GM12878 (cell line): ENCODE measurements around the gene PUM2. TPM values are rescaled to one million over a fixed set of nuclear protein-coding genes. Genes with fewer than 3 reads are reported as not detected.
"Not testable (repeated sequence)": the region's sequence is repeated elsewhere in the genome, so short reads cannot be mapped to it uniquely, and the experiment has no call there.

Experiments used
- ATAC-seq: fragments of 200-7000 bp; cut with Tn5 transposase; 3 replicates; pipeline ENCODE4 v1.9.1; 2020; ENCODE audit warnings: mild to moderate bottlenecking, moderate library complexity
- BruUV-seq: library from RNA; stranded (reverse); fragments of 400-500 nt; replicated peaks from 2 replicates; lab custom pipeline; 2021; lab: Mats Ljungman, UMichigan
- CTCF ChIA-PET: fragments of 300-600 bp; sonication (Branson Sonifier 250); formaldehyde crosslinking; extraction: SDS; loops from one replicate; lab custom pipeline; 2021; ENCODE audit warnings: inconsistent platforms; lab: Yijun Ruan, JAX
- POLR2A ChIA-PET: fragments of 350-600 bp; formaldehyde crosslinking; extraction: SDS; loops from one replicate; lab custom pipeline; 2021; ENCODE audit warnings: inconsistent platforms; lab: Charles Lee
- RAD21 ChIA-PET: fragments of 300-600 bp; sonication (Branson Sonifier 250); formaldehyde crosslinking; loops from one replicate; lab custom pipeline; 2023; ENCODE audit warnings: antibody characterized with exemption; ENCODE audit not compliant: unreplicated experiment; lab: Charles Lee
- SMC1A ChIA-PET: fragments of 300-600 bp; sonication (Branson Sonifier 250); formaldehyde crosslinking; loops from one replicate; lab custom pipeline; 2023; ENCODE audit not compliant: unreplicated experiment, uncharacterized antibody; lab: Charles Lee
- DNase-seq: peaks from one replicate; pipeline ENCODE4 v3.0.0-alpha.2; 2011; ENCODE audit warnings: low read depth, low spot score
- FAIRE-seq: peaks from 3 replicates; lab custom pipeline; 2011; peaks lifted over from hg19 to GRCh38; lab: Jason Lieb, UNC
- H2AFZ ChIP-seq: 2 replicates; pipeline ENCODE4 v1.6.0; 2011; ENCODE audit warnings: low read depth, low read length, control low read depth; ENCODE audit not compliant: control insufficient read depth
- H3K27ac ChIP-seq: 2 replicates; pipeline ENCODE4 v1.5.1; 2011; ENCODE audit warnings: control low read depth; ENCODE audit not compliant: control insufficient read depth, insufficient read depth
- H3K27me3 ChIP-seq, 2 experiments: replicated peaks in 1 of 2; 2 replicates each; pipeline versions ENCODE4 v1.6.0 to v1.6.1; 2011; ENCODE audit warnings: low read length in 1 of 2; ENCODE audit not compliant: control insufficient read depth in 2 of 2, insufficient read depth in 2 of 2
- H3K36me3 ChIP-seq, 2 experiments: 2 replicates each; pipeline ENCODE4 v1.5.1; 2011; ENCODE audit warnings: low read length in 1 of 2; ENCODE audit not compliant: control insufficient read depth in 2 of 2, insufficient read depth in 2 of 2
- H3K4me1 ChIP-seq: 2 replicates; pipeline ENCODE4 v1.6.1; 2011; ENCODE audit warnings: mild to moderate bottlenecking, low read length, moderate library complexity, mixed read lengths; ENCODE audit not compliant: control insufficient read depth, insufficient read depth
- H3K4me2 ChIP-seq: 2 replicates; pipeline ENCODE4 v1.6.0; 2011; ENCODE audit warnings: control low read depth; ENCODE audit not compliant: control insufficient read depth, insufficient read depth
- H3K4me3 ChIP-seq: fragments of 200-600 bp; sonication (generic); 2 replicates; pipeline ENCODE4 v1.5.1; 2016
- H3K79me2 ChIP-seq: 2 replicates; pipeline ENCODE4 v1.6.0; 2011; ENCODE audit warnings: low read length; ENCODE audit not compliant: control insufficient read depth, insufficient read depth
- H3K9ac ChIP-seq: 2 replicates; pipeline ENCODE4 v1.8.0; 2011; ENCODE audit warnings: low read length, control low read depth, mixed read lengths; ENCODE audit not compliant: control insufficient read depth, insufficient read depth
- H3K9me3 ChIP-seq: replicated peaks from 3 replicates; pipeline ENCODE4 v1.5.1; 2011; ENCODE audit warnings: mild to moderate bottlenecking, low read length; ENCODE audit not compliant: control insufficient read depth, insufficient read depth
- H4K20me1 ChIP-seq: 2 replicates; pipeline ENCODE4 v1.6.0; 2011; ENCODE audit not compliant: control insufficient read depth, insufficient read depth
- MYC ChIP-seq: IDR thresholded peaks from 2 replicates; pipeline ENCODE4 v1.6.1; 2011; ENCODE audit warnings: mild to moderate bottlenecking, low read length, moderate library complexity, inconsistent platforms; ENCODE audit not compliant: insufficient read depth, insufficient replicate concordance, insufficient read length, severe bottlenecking
- POLR2AphosphoS5 ChIP-seq: IDR thresholded peaks from 2 replicates; pipeline ENCODE4 v1.6.1; 2011; ENCODE audit warnings: mild to moderate bottlenecking, low read length, inconsistent platforms
- TCF12 ChIP-seq: IDR thresholded peaks from 2 replicates; pipeline ENCODE4 v1.6.1; 2011; ENCODE audit warnings: low read depth, mild to moderate bottlenecking, low read length
- whole genome bisulfite sequencing: methylation state at CpG from one replicate; pipeline ENCODE4 v1.1.6; 2016; ENCODE audit warnings: low lambda C conversion rate; ENCODE audit not compliant: insufficient replicate concordance, insufficient coverage; ENCODE audit errors: missing lambda C conversion rate; 5-methylcytosine and 5-hydroxymethylcytosine counted together
- in situ Hi-C: fragments of 300-500 bp; cut with MboI; formaldehyde crosslinking; loops from 9 replicates; pipeline ENCODE4 v1.14.3; 2018; ENCODE audit warnings: mixed read lengths
- intact Hi-C: fragments of 100-400 bp; cut with micrococcal nuclease; formaldehyde crosslinking; loops from one replicate; pipeline ENCODE4 v1.14.2; 2022; ENCODE audit not compliant: unreplicated experiment
- polyA plus RNA-seq, 11 experiments: library from polyadenylated mRNA; depleted of rRNA in 4 of 11; unstranded in 6 of 11; stranded (reverse) in 5 of 11; fragments of >200 nt; fragmentation: Nextera tagmentation in 4 of 11; fragmentation: Illumina TruSeq in 1 of 11; extraction: Ambion mirVana in 4 of 11; extraction: Trizol in 1 of 11; gene quantifications; 1 replicate in 1 of 11; 2 replicates in 10 of 11; pipeline versions ENCODE4 v1.2.1 to v1.2.3, GENCODE V29; 2011 to 2016; ENCODE audit warnings: inconsistent platforms in 2 of 11, missing spikeins in 2 of 11, low read depth in 1 of 11
- total RNA-seq, 4 experiments: library from RNA; depleted of rRNA in 3 of 4; stranded (reverse); fragments of >200 nt in 3 of 4; fragmentation: Illumina TruSeq in 1 of 4; extraction: Trizol in 1 of 4; gene quantifications; 2 replicates each; pipeline versions ENCODE4 v1.2.1 to v1.2.3, GENCODE V29; 2013 to 2021
- TF ChIP-seq, protein P1 (sequence below): fragments of 450-650 bp; conservative IDR thresholded peaks from 2 replicates; pipeline ENCODE4 v1.6.1; 2017; ENCODE audit warnings: mild to moderate bottlenecking, moderate library complexity
- TF ChIP-seq, protein P2 (sequence below): IDR thresholded peaks from 2 replicates; pipeline ENCODE4 v1.6.1; 2012; ENCODE audit warnings: low read length, inconsistent platforms

PUM2 gene
- total and polyA plus RNA-seq, 10 of the 15 experiments (the other 5 are each of a cell fraction or from before 2014, with no cell fraction given): 14.5 to 87.6 (median 29.4) TPM

DNA sequence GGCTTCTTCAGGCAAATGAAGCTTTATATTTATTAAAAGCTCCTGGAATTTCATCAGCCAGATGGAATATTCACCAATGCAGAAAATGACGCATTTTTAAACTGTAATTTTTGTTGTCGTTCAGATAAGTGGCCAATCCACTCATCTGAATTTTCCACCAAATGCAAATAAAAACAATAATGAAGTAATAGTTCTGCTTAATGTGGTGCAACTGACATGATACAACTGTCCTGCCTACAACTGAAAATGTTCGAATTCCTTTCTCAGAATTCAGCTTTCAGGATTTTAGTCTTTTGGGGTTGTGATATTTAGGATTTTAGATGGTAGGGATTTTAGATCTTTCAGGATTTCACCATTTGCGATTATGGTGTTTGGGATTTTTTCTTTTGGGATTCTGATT lies 27.1 kb upstream of the PUM2 start:
- RAD21 ChIA-PET: interaction anchor here (1.1 kb wide), 1 partner anchor 12 kb away, joined by 3 read pairs; no protein-coding TSS in a partner anchor
- Histone ChIP-seq H3K4me3 (no peak overlapping the region), H2AFZ (no peak overlapping the region), H4K20me1 (no peaks in the 10 kb centered on the region), H3K27ac (no peak overlapping the region), H3K36me3 (no peaks in the 10 kb centered on the region), H3K4me1 (no peaks in the 10 kb centered on the region), H3K79me2 (no peaks in the 10 kb centered on the region), H3K4me2 (no peak overlapping the region), H3K9me3 (no peaks in the 10 kb centered on the region), H3K9ac (no peak overlapping the region), H3K27me3 (no peaks in the 10 kb centered on the region)
- no peak for FAIRE-seq
- TF ChIP-seq POLR2AphosphoS5: no peak
- no peak for TF ChIP-seq TCF12
- TF ChIP-seq, protein P1, sequence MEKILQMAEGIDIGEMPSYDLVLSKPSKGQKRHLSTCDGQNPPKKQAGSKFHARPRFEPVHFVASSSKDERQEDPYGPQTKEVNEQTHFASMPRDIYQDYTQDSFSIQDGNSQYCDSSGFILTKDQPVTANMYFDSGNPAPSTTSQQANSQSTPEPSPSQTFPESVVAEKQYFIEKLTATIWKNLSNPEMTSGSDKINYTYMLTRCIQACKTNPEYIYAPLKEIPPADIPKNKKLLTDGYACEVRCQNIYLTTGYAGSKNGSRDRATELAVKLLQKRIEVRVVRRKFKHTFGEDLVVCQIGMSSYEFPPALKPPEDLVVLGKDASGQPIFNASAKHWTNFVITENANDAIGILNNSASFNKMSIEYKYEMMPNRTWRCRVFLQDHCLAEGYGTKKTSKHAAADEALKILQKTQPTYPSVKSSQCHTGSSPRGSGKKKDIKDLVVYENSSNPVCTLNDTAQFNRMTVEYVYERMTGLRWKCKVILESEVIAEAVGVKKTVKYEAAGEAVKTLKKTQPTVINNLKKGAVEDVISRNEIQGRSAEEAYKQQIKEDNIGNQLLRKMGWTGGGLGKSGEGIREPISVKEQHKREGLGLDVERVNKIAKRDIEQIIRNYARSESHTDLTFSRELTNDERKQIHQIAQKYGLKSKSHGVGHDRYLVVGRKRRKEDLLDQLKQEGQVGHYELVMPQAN: no peak
- TF ChIP-seq, protein P2, sequence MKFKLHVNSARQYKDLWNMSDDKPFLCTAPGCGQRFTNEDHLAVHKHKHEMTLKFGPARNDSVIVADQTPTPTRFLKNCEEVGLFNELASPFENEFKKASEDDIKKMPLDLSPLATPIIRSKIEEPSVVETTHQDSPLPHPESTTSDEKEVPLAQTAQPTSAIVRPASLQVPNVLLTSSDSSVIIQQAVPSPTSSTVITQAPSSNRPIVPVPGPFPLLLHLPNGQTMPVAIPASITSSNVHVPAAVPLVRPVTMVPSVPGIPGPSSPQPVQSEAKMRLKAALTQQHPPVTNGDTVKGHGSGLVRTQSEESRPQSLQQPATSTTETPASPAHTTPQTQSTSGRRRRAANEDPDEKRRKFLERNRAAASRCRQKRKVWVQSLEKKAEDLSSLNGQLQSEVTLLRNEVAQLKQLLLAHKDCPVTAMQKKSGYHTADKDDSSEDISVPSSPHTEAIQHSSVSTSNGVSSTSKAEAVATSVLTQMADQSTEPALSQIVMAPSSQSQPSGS: no peak
- no peak for TF ChIP-seq MYC
- POLR2A ChIA-PET: interaction anchor here (0.6 kb wide), 1 partner anchor 273 kb away, joined by 5 read pairs; the partner anchor contains the start of gene HS1BP3
- intact Hi-C loops: loop anchor here (2.0 kb wide), 1 partner anchor 51 kb away; no protein-coding TSS in a partner anchor
- WGBS: 65% methylated on average over 4 of the region's 4 CpGs
- DNase-seq: no peak
- CTCF ChIA-PET: interaction anchor here (0.6 to 1.9 kb wide), 4 partner anchors 19 to 274 kb away, joined by 3 to 9 read pairs (median 4); partner anchors contain the start of gene HS1BP3
- BruUV-seq: no TSS peak
- no peak for ATAC-seq
- SMC1A ChIA-PET: interaction anchor here (1.8 kb wide), 2 partner anchors 10 to 11 kb away, joined by 5 to 6 read pairs; no protein-coding TSS in a partner anchor
- in situ Hi-C loops: no loop called here

DNA sequence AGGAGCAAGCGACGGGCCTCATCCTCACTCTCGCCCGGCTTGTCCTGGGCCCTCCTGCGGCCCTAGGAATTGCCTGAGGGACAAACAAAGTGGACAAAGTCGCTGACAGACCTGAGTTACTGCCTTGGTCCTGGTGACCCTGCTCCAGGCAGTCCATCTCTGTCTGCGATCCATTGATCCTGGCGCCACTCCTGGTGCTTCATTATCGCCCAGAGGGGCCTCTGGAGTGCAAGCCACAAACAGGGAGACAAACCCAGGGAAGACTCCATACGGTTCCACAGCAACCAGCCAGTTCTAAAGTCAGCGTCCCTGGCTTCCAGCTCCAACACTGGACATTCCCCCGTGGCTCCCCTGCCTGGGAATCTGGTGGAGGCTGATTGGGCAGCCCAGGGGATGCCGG lies 24.3 kb upstream of the PUM2 start:
- H3K36me3 ChIP-seq, FAIRE-seq, H3K27ac ChIP-seq, CTCF ChIA-PET, BruUV-seq, H3K4me1 ChIP-seq, H3K27me3 ChIP-seq, H3K4me3 ChIP-seq, H2AFZ ChIP-seq, SMC1A ChIA-PET, RAD21 ChIA-PET, ATAC-seq, H3K79me2 ChIP-seq, H3K9ac ChIP-seq, H4K20me1 ChIP-seq, POLR2A ChIA-PET, H3K4me2 ChIP-seq, in situ Hi-C loops, H3K9me3 ChIP-seq, intact Hi-C loops, DNase-seq: not testable (repeated sequence)
- 57% methylated on average over 12 of the region's 13 CpGs for WGBS
